Activated CD4-positive, alpha-beta T cell treated with anti-CD3 and anti-CD28 coated beads, Interleukin-2, amount 10 ng/mL, durations not matched to agents 7 days and 5 days (primary cell): ENCODE data around the gene CYBC1. TPM values are rescaled to one million over a fixed set of nuclear protein-coding genes. Genes with fewer than 3 reads are reported as not detected.
A peak's percentile ranks its signal among the peaks of the same experiment; 100 is the strongest.

Source experiments
- CTCF ChIA-PET: fragments of 350-600 bp; sonication (Branson Sonifier 250); formaldehyde crosslinking; loops from one replicate; lab custom pipeline; 2021; ENCODE audit warnings: antibody characterized with exemption; lab: Charles Lee
- POLR2A ChIA-PET: fragments of 350-600 bp; sonication (Branson Sonifier 250); formaldehyde crosslinking; loops from one replicate; lab custom pipeline; 2021; ENCODE audit warnings: antibody characterized with exemption; lab: Charles Lee
- DNase-seq: peaks from one replicate; pipeline ENCODE4 v3.0.0-alpha.2; 2020
- H3K27ac Mint-ChIP-seq: one replicate; pipeline ENCODE4 v1.8.0; 2021; ENCODE audit warnings: mild to moderate bottlenecking, moderate library complexity, mixed read lengths
- H3K27me3 Mint-ChIP-seq: one replicate; pipeline ENCODE4 v1.8.0; 2021; ENCODE audit warnings: mixed read lengths
- H3K36me3 Mint-ChIP-seq: one replicate; pipeline ENCODE4 v1.8.0; 2021; ENCODE audit warnings: low read depth, mixed read lengths
- H3K4me1 Mint-ChIP-seq: one replicate; pipeline ENCODE4 v1.8.0; 2021; ENCODE audit warnings: mixed read lengths
- H3K4me3 Mint-ChIP-seq: one replicate; pipeline ENCODE4 v1.8.0; 2021; ENCODE audit warnings: mild to moderate bottlenecking, moderate library complexity, mixed read lengths
- H3K9me3 Mint-ChIP-seq: one replicate; pipeline ENCODE4 v1.8.0; 2021; ENCODE audit warnings: mixed read lengths
- total RNA-seq, 2 experiments: library from RNA; stranded (reverse); gene quantifications; one replicate each; pipeline ENCODE4 v1.2.3, GENCODE V29; 2021

Gene CYBC1
- total RNA-seq, 2 experiments from 2014 or later = 300 to 324 TPM

GRCh38 chr17:82443465-82444283 lies 6.9 kb downstream of the CYBC1 start:
- no peak for DNase-seq
- H3K4me1 Mint-ChIP-seq = peaks cover 10% of the 10 kb centered on the region
- H3K4me3 Mint-ChIP-seq = no peak overlapping the region
- CTCF ChIA-PET = interaction anchor here (1.3 kb wide), 1 partner anchor 15 kb away, joined by 3 read pairs; no protein-coding TSS in a partner anchor
- POLR2A ChIA-PET = no interaction called here
- H3K9me3 Mint-ChIP-seq = no peaks in the 10 kb centered on the region
- H3K36me3 Mint-ChIP-seq = peaks cover 23% of the 10 kb centered on the region
- no peak overlapping the region for H3K27ac Mint-ChIP-seq
- no peaks in the 10 kb centered on the region for H3K27me3 Mint-ChIP-seq

DNA sequence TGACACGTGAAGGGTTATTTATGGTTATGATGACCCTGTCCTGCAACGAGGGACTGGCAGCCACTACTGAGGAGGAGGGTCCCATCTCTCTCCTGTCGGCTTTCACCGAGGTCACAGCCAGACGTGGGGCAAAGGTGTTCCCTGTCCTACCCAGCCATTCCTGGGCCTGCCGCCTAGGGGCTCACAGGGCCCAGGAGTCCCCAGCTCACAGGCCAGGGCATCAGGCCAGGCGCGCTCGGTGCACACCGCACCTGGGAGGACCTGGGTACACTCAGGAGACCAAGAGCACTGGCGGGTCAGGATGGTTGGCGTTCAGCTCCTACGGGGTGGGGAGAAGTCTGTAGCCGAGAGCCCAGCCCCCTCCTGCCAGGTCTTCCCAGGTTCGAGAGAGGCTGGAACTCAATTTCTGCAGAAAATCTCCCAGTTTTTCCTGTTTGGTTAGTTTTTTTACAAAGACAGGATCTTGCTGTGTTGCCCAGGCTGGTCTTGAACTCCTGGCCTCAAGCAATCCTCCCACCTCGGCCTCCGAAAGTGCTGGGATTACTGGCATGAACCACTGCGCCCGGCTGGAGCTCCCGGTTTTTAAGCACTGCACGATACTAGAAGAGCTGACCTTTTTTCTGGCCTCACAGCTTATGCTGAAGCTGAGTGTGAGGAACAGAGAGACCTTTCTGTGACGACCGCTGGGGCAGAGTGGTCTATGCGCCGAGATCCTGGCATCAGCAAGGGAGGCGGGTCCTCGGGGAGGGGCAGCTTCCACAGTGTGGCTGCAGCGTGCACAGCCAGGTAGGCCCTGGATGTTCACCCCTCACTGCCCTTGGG lies 7.7 kb downstream of the CYBC1 start:
- H3K4me3 Mint-ChIP-seq = no peak overlapping the region
- POLR2A ChIA-PET = no interaction called here
- no peak for DNase-seq
- peaks cover 8% of the 10 kb centered on the region for H3K4me1 Mint-ChIP-seq
- CTCF ChIA-PET = no interaction called here
- H3K9me3 Mint-ChIP-seq = no peaks in the 10 kb centered on the region
- no peak overlapping the region for H3K27ac Mint-ChIP-seq
- H3K27me3 Mint-ChIP-seq = no peaks in the 10 kb centered on the region
- peaks cover 23% of the 10 kb centered on the region for H3K36me3 Mint-ChIP-seq

- POLR2A ChIA-PET = no interaction called here
- H3K4me3 Mint-ChIP-seq = no peak overlapping the region
Observed at GRCh38 chr17:82441691-82442487, 8.7 kb downstream of the CYBC1 start.

DNA sequence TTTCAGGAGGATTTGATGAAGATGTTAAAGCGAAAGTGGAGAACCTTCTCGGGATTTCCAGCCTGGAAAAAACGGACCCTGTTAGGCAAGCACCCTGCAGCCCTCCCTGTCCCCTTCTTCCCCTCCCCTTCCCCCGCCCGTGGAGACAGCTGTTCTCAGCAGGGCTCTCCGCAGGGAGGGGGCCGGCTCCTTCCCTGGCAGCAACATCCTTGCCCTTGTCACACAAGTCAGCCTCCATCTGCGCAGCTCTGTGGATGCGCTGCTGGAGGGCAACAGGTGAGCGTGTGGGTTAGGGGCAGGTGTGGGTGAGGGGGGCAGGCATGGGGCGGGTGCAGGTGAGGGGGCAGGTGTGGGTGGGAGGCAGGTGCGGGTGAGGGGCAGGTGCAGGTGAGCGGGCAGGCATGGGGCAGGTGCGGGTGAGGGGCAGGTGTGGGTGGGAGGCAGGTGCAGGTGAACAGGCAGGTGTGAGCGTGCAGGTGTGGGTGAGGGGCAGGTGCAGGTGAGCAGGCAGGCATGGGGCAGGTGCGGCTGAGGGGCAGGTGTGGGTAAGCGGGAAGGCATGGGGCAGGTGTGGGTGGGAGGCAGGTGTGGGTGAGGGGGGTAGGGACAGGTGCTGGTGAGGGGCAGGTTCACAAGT lies 9.4 kb downstream of the CYBC1 start:
- ChIA-PET CTCF (no interaction called here), POLR2A (no interaction called here)
- Mint-ChIP-seq H3K36me3 (peaks cover 17% of the 10 kb centered on the region), H3K9me3 (no peaks in the 10 kb centered on the region), H3K4me1 (no peaks in the 10 kb centered on the region), H3K4me3 (no peak overlapping the region), H3K27me3 (no peaks in the 10 kb centered on the region), H3K27ac (peak overlapping the region; percentile 13)
- no peak for DNase-seq

More at GRCh38 chr17:82441691-82442487, 8.7 kb downstream of the CYBC1 start:
- Mint-ChIP-seq H3K27me3 (no peaks in the 10 kb centered on the region), H3K36me3 (peaks cover 22% of the 10 kb centered on the region), H3K27ac (peak overlapping the region; percentile 13), H3K4me1 (peaks cover 2% of the 10 kb centered on the region), H3K9me3 (no peaks in the 10 kb centered on the region)
- no peak for DNase-seq
- CTCF ChIA-PET = no interaction called here

GRCh38 chr17:82440469-82440981 lies 10.0 kb downstream of the CYBC1 start:
- Mint-ChIP-seq H3K27ac (no peak overlapping the region), H3K4me1 (no peaks in the 10 kb centered on the region), H3K4me3 (no peak overlapping the region), H3K9me3 (no peaks in the 10 kb centered on the region), H3K27me3 (no peaks in the 10 kb centered on the region), H3K36me3 (peaks cover 15% of the 10 kb centered on the region)
- POLR2A ChIA-PET = no interaction called here
- no peak for DNase-seq
- CTCF ChIA-PET = no interaction called here

DNA sequence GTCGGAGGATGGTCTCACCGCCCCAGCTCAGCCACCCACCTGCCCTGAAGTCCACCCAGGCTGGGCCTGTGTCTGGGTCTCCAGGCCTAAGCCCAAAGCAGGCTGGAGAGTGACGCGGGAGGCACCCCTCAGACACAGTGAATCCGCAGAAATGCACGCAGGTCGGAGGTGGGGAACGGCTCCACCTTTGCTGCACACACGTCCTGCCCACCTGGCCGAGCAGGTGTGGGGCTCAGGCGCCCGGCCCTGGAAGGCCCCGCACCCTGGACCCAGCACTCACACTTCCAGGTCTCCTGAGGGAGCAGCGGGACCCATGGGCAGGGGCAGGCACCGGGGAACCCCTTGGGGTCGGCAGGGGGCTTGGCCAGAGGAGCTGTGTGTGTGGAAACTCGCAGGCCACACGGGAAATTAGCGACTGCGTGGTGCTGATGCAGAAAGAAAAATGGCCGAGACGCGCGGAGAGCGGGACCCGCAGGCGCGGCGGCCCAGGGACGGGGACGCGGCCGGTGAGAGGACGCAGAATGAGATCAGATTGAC lies 10.7 kb downstream of the CYBC1 start:
- H3K4me3 Mint-ChIP-seq = no peak overlapping the region
- POLR2A ChIA-PET = no interaction called here
- peaks cover 15% of the 10 kb centered on the region for H3K36me3 Mint-ChIP-seq
- no peak overlapping the region for H3K27ac Mint-ChIP-seq
- no peaks in the 10 kb centered on the region for H3K9me3 Mint-ChIP-seq
- H3K27me3 Mint-ChIP-seq = no peaks in the 10 kb centered on the region
- H3K4me1 Mint-ChIP-seq = peaks cover 4% of the 10 kb centered on the region
- DNase-seq = no peak
- CTCF ChIA-PET = no interaction called here

- no peaks in the 10 kb centered on the region for H3K27me3 Mint-ChIP-seq
- no peaks in the 10 kb centered on the region for H3K9me3 Mint-ChIP-seq
- POLR2A ChIA-PET = no interaction called here
- H3K36me3 Mint-ChIP-seq = peaks cover 14% of the 10 kb centered on the region
- CTCF ChIA-PET = no interaction called here
- DNase-seq = no peak
- H3K4me1 Mint-ChIP-seq = peaks cover 8% of the 10 kb centered on the region
- H3K27ac Mint-ChIP-seq = no peak overlapping the region
- H3K4me3 Mint-ChIP-seq = no peak overlapping the region
Observed at GRCh38 chr17:82439194-82439828, 11.2 kb downstream of the CYBC1 start.

DNA sequence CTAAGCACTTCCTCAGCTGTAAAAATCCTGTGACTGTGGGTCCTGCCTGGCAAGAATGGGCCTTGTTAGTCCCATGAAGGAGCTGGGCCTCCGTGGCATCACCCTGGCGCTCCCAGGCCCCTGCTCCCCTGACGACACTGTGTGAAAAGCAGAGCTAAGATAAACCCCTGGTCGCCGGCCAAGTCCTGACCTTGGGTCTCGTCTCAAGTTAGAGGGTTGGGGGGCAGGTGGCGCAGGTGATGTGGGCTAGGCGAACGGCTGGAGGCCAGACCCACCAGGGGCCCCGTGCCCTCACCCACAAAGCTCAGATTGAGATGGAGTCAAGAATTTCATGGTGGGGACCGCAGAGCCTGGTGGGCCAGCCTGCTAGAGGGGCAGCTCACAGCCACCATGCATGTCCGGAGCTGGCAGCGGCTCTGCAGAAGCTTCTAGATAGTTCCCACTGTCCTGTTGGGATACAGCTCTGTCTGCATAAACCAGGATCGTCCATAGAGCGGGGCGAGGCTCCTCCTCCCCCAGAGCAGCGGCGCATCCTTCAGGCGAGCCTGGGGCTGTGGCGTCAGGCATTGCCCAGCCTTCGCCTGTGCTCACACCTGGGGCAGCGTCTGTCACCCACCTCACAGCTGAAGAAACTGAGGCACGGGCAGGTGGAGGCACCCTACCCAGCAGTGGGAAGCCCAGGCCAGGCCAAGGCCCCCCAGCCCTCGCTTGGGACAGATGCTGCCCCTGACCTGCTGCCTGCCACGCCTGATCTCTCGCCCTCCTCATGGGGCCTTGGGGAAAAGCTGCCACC lies 12.0 kb downstream of the CYBC1 start:
- no peak for DNase-seq
- H3K4me1 Mint-ChIP-seq = peaks cover 14% of the 10 kb centered on the region
- CTCF ChIA-PET = interaction anchor here (0.7 kb wide), 1 partner anchor 785 kb away, joined by 3 read pairs; no protein-coding TSS in a partner anchor
- POLR2A ChIA-PET = no interaction called here
- no peak overlapping the region for H3K27ac Mint-ChIP-seq
- H3K9me3 Mint-ChIP-seq = no peaks in the 10 kb centered on the region
- H3K36me3 Mint-ChIP-seq = peaks cover 15% of the 10 kb centered on the region
- no peaks in the 10 kb centered on the region for H3K27me3 Mint-ChIP-seq
- H3K4me3 Mint-ChIP-seq = no peak overlapping the region

- CTCF ChIA-PET = interaction anchor here (0.6 kb wide), 1 partner anchor 8 kb away, joined by 3 read pairs; no protein-coding TSS in a partner anchor
- POLR2A ChIA-PET = no interaction called here
- H3K4me1 Mint-ChIP-seq = peaks cover 14% of the 10 kb centered on the region
- no peak for DNase-seq
- no peak overlapping the region for H3K4me3 Mint-ChIP-seq
- H3K36me3 Mint-ChIP-seq = peaks cover 10% of the 10 kb centered on the region
- H3K27me3 Mint-ChIP-seq = no peaks in the 10 kb centered on the region
- H3K27ac Mint-ChIP-seq = no peak overlapping the region
- no peaks in the 10 kb centered on the region for H3K9me3 Mint-ChIP-seq
Observed at GRCh38 chr17:82437325-82437668, 13.3 kb downstream of the CYBC1 start.

- no peak overlapping the region for H3K27ac Mint-ChIP-seq
- H3K4me3 Mint-ChIP-seq = no peak overlapping the region
Observed at GRCh38 chr17:82436601-82437324, 13.8 kb downstream of the CYBC1 start.

More at GRCh38 chr17:82436601-82437324, 13.8 kb downstream of the CYBC1 start:
- POLR2A ChIA-PET = no interaction called here
- no peaks in the 10 kb centered on the region for H3K9me3 Mint-ChIP-seq
- H3K4me1 Mint-ChIP-seq = peaks cover 14% of the 10 kb centered on the region
- CTCF ChIA-PET = no interaction called here
- DNase-seq = no peak
- peaks cover 10% of the 10 kb centered on the region for H3K36me3 Mint-ChIP-seq
- H3K27me3 Mint-ChIP-seq = no peaks in the 10 kb centered on the region
